Esophagus squamous epithelium (tissue), 5 donors: ENCODE results near the gene DCP2. TPM values are rescaled to one million over a fixed set of nuclear protein-coding genes. Genes with fewer than 3 reads are reported as not detected.

Experiments used
- DNase-seq: peaks from one replicate; lab custom pipeline; 2025; lab: John Stamatoyannopoulos, UW
- H3K27ac ChIP-seq, 4 donors: fragments of 200-600 bp; sonication (generic); one replicate each; pipeline ENCODE4 v1.5.1; 2016 to 2019; ENCODE audit warnings: mild to moderate bottlenecking in 1 of 4
- H3K27me3 ChIP-seq, 4 donors: fragments of 200-600 bp; sonication (generic); 1 replicate in 3 of 4; 2 replicates in 1 of 4; pipeline versions ENCODE4 v1.5.1 to v1.6.0; 2017 to 2021; ENCODE audit warnings: antibody characterized with exemption in 1 of 4
- H3K36me3 ChIP-seq, 3 donors: fragments of 200-600 bp; sonication (generic); one replicate each; pipeline ENCODE4 v1.5.1; 2016 to 2019
- H3K4me1 ChIP-seq, 3 donors: fragments of 200-600 bp; sonication (generic); one replicate each; pipeline ENCODE4 v1.5.1; 2017 to 2019
- H3K4me3 ChIP-seq, 4 donors: fragments of 200-600 bp; sonication (generic); 1 replicate in 3 of 4; 2 replicates in 1 of 4; pipeline ENCODE4 v1.5.1; 2016 to 2019; ENCODE audit warnings: mild to moderate bottlenecking in 2 of 4, moderate library complexity in 1 of 4
- H3K9me3 ChIP-seq, 3 donors: fragments of 200-600 bp; sonication (generic); one replicate each; pipeline ENCODE4 v1.5.1; 2016 to 2019
- POLR2A ChIP-seq, 4 donors: fragments of 450-650 bp; IDR thresholded peaks; one replicate each; pipeline ENCODE4 v1.6.1; 2017; ENCODE audit warnings: antibody characterized with exemption in 4 of 4, mild to moderate bottlenecking in 4 of 4, moderate library complexity in 3 of 4
- WGBS, 2 donors: methylation state at CpG; one replicate each; pipeline ENCODE4 v1.1.5; 2018; 5-methylcytosine and 5-hydroxymethylcytosine counted together
- intact Hi-C: fragments of 100-400 bp; cut with DNase I; formaldehyde crosslinking; loops from one replicate; pipeline ENCODE4 v1.15.0; 2022
- total RNA-seq, 4 donors: library from RNA; depleted of rRNA; stranded (reverse); fragments of >200 nt; gene quantifications; one replicate each; pipeline ENCODE4 v1.1.0, GENCODE V29; 2016
- TF ChIP-seq, protein P1 (sequence below), 6 experiments: fragments of 450-650 bp in 4 of 6; fragments of 200-600 bp in 2 of 6; sonication (generic) in 2 of 6; IDR thresholded peaks; one replicate each; pipeline ENCODE4 v1.5.1; 2016 to 2019; ENCODE audit warnings: antibody characterized with exemption in 6 of 6, mild to moderate bottlenecking in 4 of 6, moderate library complexity in 4 of 6
- donor health status: DM: yes; HTN: yes; CAD: no.

The DCP2 gene
- total RNA-seq, 4 donors from 2014 or later = 9.0 to 24.9 (median 17.4) TPM

DNA sequence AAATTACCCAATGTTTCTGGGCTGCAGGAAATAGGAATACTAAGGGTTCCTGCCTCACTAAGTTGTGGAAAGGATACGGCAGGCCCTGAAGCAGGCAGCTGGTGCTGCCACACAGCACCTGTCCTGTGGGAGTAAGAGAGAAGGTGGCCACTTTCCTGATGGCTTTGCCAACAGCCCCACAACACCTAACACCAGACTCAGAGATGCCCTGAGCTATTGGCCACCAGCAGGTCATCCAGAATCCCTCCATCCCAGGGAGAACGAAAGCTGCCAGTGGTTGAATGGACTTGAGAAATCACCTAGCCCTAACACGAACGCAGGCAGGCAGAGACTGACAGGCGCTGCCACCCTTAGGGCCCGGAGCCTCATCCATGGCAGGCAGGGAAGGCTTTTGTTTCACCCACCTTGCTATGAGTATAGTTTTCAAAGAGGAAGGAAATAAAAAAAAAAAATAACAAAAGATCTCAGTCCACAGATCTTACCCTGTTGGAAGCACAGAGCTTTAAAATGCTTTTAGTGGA lies 82.2 kb downstream of the DCP2 start:
- Histone ChIP-seq H3K27ac (no peak overlapping the region), H3K27me3 (no peaks in the 10 kb centered on the region), H3K4me1 (peaks cover 0 to 30% (median 11%) of the 10 kb centered on the region in 3 donors), H3K4me3 (no peak overlapping the region), H3K36me3 (peaks cover 0 to 75% (median 5%) of the 10 kb centered on the region in 3 donors), H3K9me3 (no peaks in the 10 kb centered on the region)
- 37 to 54% methylated on average over 2 to 4 of the region's 6 CpGs for WGBS, 2 donors
- DNase-seq = no peak
- no peak for TF ChIP-seq POLR2A (IDR thresholded peaks at IDR 0.05)
- TF ChIP-seq, protein P1, sequence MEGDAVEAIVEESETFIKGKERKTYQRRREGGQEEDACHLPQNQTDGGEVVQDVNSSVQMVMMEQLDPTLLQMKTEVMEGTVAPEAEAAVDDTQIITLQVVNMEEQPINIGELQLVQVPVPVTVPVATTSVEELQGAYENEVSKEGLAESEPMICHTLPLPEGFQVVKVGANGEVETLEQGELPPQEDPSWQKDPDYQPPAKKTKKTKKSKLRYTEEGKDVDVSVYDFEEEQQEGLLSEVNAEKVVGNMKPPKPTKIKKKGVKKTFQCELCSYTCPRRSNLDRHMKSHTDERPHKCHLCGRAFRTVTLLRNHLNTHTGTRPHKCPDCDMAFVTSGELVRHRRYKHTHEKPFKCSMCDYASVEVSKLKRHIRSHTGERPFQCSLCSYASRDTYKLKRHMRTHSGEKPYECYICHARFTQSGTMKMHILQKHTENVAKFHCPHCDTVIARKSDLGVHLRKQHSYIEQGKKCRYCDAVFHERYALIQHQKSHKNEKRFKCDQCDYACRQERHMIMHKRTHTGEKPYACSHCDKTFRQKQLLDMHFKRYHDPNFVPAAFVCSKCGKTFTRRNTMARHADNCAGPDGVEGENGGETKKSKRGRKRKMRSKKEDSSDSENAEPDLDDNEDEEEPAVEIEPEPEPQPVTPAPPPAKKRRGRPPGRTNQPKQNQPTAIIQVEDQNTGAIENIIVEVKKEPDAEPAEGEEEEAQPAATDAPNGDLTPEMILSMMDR (IDR thresholded peaks at IDR 0.05) = no peak
- intact Hi-C loops = loop anchor here (10.0 kb wide), 1 partner anchor 256 kb away; no protein-coding TSS in a partner anchor

DNA sequence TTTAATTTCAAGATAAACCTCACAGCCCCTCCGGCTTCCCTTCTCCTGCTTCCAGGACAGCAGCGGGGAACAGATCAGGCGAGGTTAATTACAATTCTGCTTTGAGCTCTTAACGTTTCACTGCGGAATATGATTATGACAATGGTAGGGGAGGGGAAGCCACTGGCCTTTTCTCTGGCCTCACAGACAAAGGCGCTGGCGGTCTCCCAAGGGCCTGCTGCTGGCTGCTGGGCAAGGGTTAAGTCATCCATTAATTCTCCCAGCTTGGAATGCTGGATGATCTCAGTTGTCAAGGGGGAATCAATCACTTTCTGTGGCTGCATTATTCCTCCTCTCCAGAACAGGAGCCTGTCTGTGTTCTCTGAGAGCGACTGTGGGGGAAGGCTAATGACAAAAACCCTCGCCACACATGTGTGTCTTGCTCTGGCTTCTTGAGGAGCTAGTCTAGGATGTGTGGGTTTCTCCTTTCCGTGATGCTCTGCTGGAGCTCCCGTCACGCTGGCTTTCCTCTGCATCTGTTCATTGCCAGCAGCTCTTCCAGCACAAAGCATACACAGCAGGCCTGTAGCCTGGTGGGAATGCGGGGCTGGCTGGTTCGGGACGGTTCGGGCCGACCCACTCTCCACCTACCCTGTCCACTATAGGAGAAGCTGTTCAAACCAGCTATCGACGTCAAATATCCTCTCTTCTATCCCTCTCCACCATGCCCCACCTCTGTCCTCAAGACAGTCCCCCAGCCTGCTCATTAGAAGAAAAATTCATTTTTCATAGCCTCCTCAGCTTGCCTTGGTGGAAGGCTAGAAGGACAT lies 82.8 kb downstream of the DCP2 start:
- Histone ChIP-seq H3K27me3 (no peaks in the 10 kb centered on the region), H3K9me3 (no peaks in the 10 kb centered on the region), H3K27ac (no peak overlapping the region), H3K36me3 (peaks cover 0 to 75% (median 5%) of the 10 kb centered on the region in 3 donors), H3K4me1 (peaks cover 0 to 30% (median 11%) of the 10 kb centered on the region in 3 donors), H3K4me3 (no peak overlapping the region)
- intact Hi-C loops = loop anchor here (10.0 kb wide), 1 partner anchor 255 kb away; no protein-coding TSS in a partner anchor
- no peak for TF ChIP-seq POLR2A (IDR thresholded peaks at IDR 0.05)
- TF ChIP-seq, protein P1 (IDR thresholded peaks at IDR 0.05) = no peak
- DNase-seq = no peak
- 65 to 81% methylated on average over 17 of the region's 19 CpGs for WGBS, 2 donors

- Histone ChIP-seq H3K4me3 (no peak overlapping the region), H3K27me3 (no peaks in the 10 kb centered on the region), H3K4me1 (peaks cover 0 to 30% (median 11%) of the 10 kb centered on the region in 3 donors), H3K36me3 (peaks cover 0 to 75% (median 5%) of the 10 kb centered on the region in 3 donors), H3K9me3 (no peaks in the 10 kb centered on the region), H3K27ac (no peak overlapping the region)
- WGBS, 2 donors = 68 to 72% methylated on average over 3 to 4 of the region's 4 CpGs
- no peak for DNase-seq
- no peak for TF ChIP-seq POLR2A (IDR thresholded peaks at IDR 0.05)
- intact Hi-C loops = no loop called here
Observed at GRCh38 chr5:113060408-113061025, 83.9 kb downstream of the DCP2 start.

- 60 to 77% methylated on average over 5 of the region's 5 CpGs for WGBS, 2 donors
- Histone ChIP-seq H3K4me3 (no peak overlapping the region), H3K36me3 (peaks cover 0 to 83% (median 5%) of the 10 kb centered on the region in 3 donors), H3K27ac (no peak overlapping the region), H3K27me3 (no peaks in the 10 kb centered on the region), H3K4me1 (peaks cover 0 to 28% (median 11%) of the 10 kb centered on the region in 3 donors), H3K9me3 (no peaks in the 10 kb centered on the region)
- TF ChIP-seq POLR2A (IDR thresholded peaks at IDR 0.05) = no peak
- intact Hi-C loops = no loop called here
- DNase-seq = no peak
Observed at GRCh38 chr5:113061846-113062780, 85.5 kb downstream of the DCP2 start.

- no peak for DNase-seq
- 88 to 91% methylated on average over 6 of the region's 6 CpGs for WGBS, 2 donors
- Histone ChIP-seq H3K27ac (no peak overlapping the region), H3K9me3 (no peaks in the 10 kb centered on the region), H3K4me3 (no peak overlapping the region), H3K27me3 (no peaks in the 10 kb centered on the region), H3K4me1 (peaks cover 0 to 21% (median 6%) of the 10 kb centered on the region in 3 donors), H3K36me3 (peaks cover 0 to 92% (median 5%) of the 10 kb centered on the region in 3 donors)
- TF ChIP-seq, protein P1 (IDR thresholded peaks at IDR 0.05) = no peak
- TF ChIP-seq POLR2A (IDR thresholded peaks at IDR 0.05) = no peak
- intact Hi-C loops = no loop called here
Observed at GRCh38 chr5:113062869-113063508, 86.4 kb downstream of the DCP2 start.
